Stomach (tissue), 9 donors: ENCODE measurements around the gene FBXW7. TPM values are rescaled to one million over a fixed set of nuclear protein-coding genes. Genes with fewer than 3 reads are reported as not detected.

Source experiments
- DNase-seq, 2 donors: peaks; one replicate each; pipeline versions ENCODE4 v3.0.0 to v3.0.0-alpha.2; 2013 to 2019
- H3K27ac ChIP-seq, 5 donors: fragments of 200-600 bp in 4 of 5; sonication (generic) in 4 of 5; one replicate each; pipeline ENCODE4 v1.5.1; 2013 to 2019; ENCODE audit warnings: mild to moderate bottlenecking in 1 of 5, moderate library complexity in 1 of 5
- H3K27me3 ChIP-seq, 3 donors: fragments of 200-600 bp; sonication (generic); one replicate each; pipeline ENCODE4 v1.5.1; 2017 to 2019; ENCODE audit warnings: mixed run types in 1 of 3
- H3K36me3 ChIP-seq, 4 donors: fragments of 200-600 bp; sonication (generic); 1 replicate in 3 of 4; 2 replicates in 1 of 4; pipeline ENCODE4 v1.5.1; 2016 to 2019
- H3K4me1 ChIP-seq, 4 donors: fragments of 200-600 bp; sonication (generic); one replicate each; pipeline ENCODE4 v1.5.1; 2016 to 2019
- H3K4me3 ChIP-seq, 4 donors: fragments of 200-600 bp; sonication (generic) in 3 of 4; one replicate each; pipeline ENCODE4 v1.5.1; 2016 to 2019; ENCODE audit warnings: mild to moderate bottlenecking in 1 of 4
- H3K9me3 ChIP-seq, 4 donors: fragments of 200-600 bp; sonication (generic); one replicate each; pipeline ENCODE4 v1.5.1; 2016 to 2019
- CTCF ChIP-seq, 7 experiments: fragments of 450-650 bp in 4 of 7; fragments of 200-600 bp in 3 of 7; sonication (generic) in 3 of 7; IDR thresholded peaks; one replicate each; pipeline ENCODE4 v1.5.1; 2016 to 2019; ENCODE audit warnings: antibody characterized with exemption in 7 of 7, control low read depth in 2 of 7, mild to moderate bottlenecking in 1 of 7
- EP300 ChIP-seq: sonication (generic); formaldehyde crosslinking; IDR thresholded peaks from one replicate; pipeline ENCODE4 v1.6.1; 2017; ENCODE audit warnings: antibody characterized with exemption
- POLR2A ChIP-seq, 4 donors: fragments of 450-650 bp; IDR thresholded peaks; one replicate each; pipeline ENCODE4 v1.6.1; 2016; ENCODE audit warnings: antibody characterized with exemption in 4 of 4, control low read depth in 2 of 4, mild to moderate bottlenecking in 1 of 4, moderate library complexity in 1 of 4
- POLR2AphosphoS5 ChIP-seq, 3 donors: sonication (generic); formaldehyde crosslinking; IDR thresholded peaks; one replicate each; pipeline ENCODE4 v1.6.1; 2016; ENCODE audit warnings: antibody characterized with exemption in 3 of 3
- WGBS, 5 donors: extraction: QIAGEN DNeasy Blood & Tissue Kit in 3 of 5; methylation state at CpG; one replicate each; pipeline versions ENCODE4 v1.1.5 to v1.1.7; 2013 to 2018; 5-methylcytosine and 5-hydroxymethylcytosine counted together
- intact Hi-C: fragments of 100-400 bp; cut with DNase I; formaldehyde crosslinking; loops from one replicate; pipeline ENCODE4 v1.15.1; 2023; ENCODE audit warnings: low total_unique reads
- polyA plus RNA-seq, 3 donors: library from polyadenylated mRNA; stranded (reverse); fragments of 200-250 nt; gene quantifications; one replicate each; pipeline ENCODE4 v1.2.3, GENCODE V29; 2013
- total RNA-seq, 5 donors: library from RNA; depleted of rRNA; stranded (reverse); fragments of >200 nt; gene quantifications; one replicate each; pipeline versions ENCODE4 v1.1.0 to v1.2.3, GENCODE V29; 2014 to 2016
- donor health status: healthy with polysubstance abuse.
- donor health status: Bipolar disorder and iron deficiency.
- donor health status: healthy.

The FBXW7 gene
- total and polyA plus RNA-seq, 8 donors: 8.7 to 119 (median 25.1) TPM

GRCh38 chr4:152357206-152357605 lies 178.7 kb downstream of the FBXW7 start:
- 83 to 91% (median 87%) methylated on average over 6 of the region's 6 CpGs for WGBS, 5 donors
- Histone ChIP-seq H3K4me3 (no peak overlapping the region), H3K27me3 (no peaks in the 10 kb centered on the region), H3K9me3 (no peaks in the 10 kb centered on the region), H3K4me1 (peaks cover 0 to 18% (median 4%) of the 10 kb centered on the region in 4 donors), H3K27ac (no peak overlapping the region), H3K36me3 (no peaks in the 10 kb centered on the region)
- intact Hi-C loops: no loop called here
- TF ChIP-seq EP300 (no peak), CTCF (IDR thresholded peaks at IDR 0.05) (no peak), POLR2AphosphoS5 (IDR thresholded peaks at IDR 0.05) (no peak), POLR2A (IDR thresholded peaks at IDR 0.05) (no peak)
- DNase-seq: no peak

DNA sequence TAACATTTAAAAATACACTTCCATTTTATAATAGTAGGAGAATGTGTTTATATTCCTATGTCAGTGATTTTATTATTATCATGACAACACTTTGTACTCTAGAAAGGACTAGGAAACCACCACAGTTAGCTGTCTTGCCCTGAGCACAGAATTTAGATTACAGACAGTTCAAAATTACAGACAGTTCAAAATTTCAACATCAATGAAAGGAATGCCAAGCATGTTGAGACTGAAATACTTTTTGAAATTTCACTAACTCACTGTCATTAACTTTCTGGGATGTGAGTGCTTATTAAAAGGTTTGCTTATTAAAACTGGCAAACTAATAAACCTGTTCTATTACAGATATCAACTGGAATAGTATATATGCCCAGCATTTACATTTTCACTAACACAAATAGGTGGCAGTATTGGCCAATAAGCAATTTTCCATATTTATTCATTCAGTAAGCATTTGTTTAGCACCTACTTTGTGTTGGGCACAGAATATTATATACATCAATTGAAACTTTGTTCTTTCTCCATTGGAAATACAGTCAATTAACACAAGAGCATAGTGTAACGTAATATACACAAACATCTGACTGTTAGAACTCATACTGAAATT lies 179.4 kb downstream of the FBXW7 start:
- no peak for TF ChIP-seq CTCF (IDR thresholded peaks at IDR 0.05)
- TF ChIP-seq EP300: no peak
- 92 to 99% (median 97%) methylated on average over 1 of the region's 1 CpG for WGBS, 5 donors
- no peak overlapping the region for H3K27ac ChIP-seq

GRCh38 chr4:152352622-152353116 lies 183.2 kb downstream of the FBXW7 start:
- peaks cover 0 to 11% (median 4%) of the 10 kb centered on the region in 4 donors for H3K4me1 ChIP-seq
- TF ChIP-seq CTCF (IDR thresholded peaks at IDR 0.05) (no peak), POLR2AphosphoS5 (IDR thresholded peaks at IDR 0.05) (peak; percentile 36 to 57 (median 52))
- no peaks in the 10 kb centered on the region for H3K27me3 ChIP-seq
- H3K27ac ChIP-seq: peak overlapping the region; percentile 10 to 72 (median 24)
- intact Hi-C loops: no loop called here
- peak overlapping the region; percentile 29 to 40 (median 31) for H3K4me3 ChIP-seq
- DNase-seq: peak in 1 of 2 donors; percentile 94
- no peaks in the 10 kb centered on the region for H3K9me3 ChIP-seq
- WGBS, 5 donors: 33 to 64% (median 55%) methylated on average over 11 of the region's 11 CpGs
- no peaks in the 10 kb centered on the region for H3K36me3 ChIP-seq

More for the DNA sequence above, 179.4 kb downstream of the FBXW7 start:
- no peak for DNase-seq
- H3K9me3 ChIP-seq: no peaks in the 10 kb centered on the region
- H3K27me3 ChIP-seq: no peaks in the 10 kb centered on the region
- H3K4me1 ChIP-seq: peaks cover 0 to 18% (median 4%) of the 10 kb centered on the region in 4 donors
- no peaks in the 10 kb centered on the region for H3K36me3 ChIP-seq
- H3K4me3 ChIP-seq: no peak overlapping the region
- intact Hi-C loops: no loop called here

- TF ChIP-seq POLR2A (IDR thresholded peaks at IDR 0.05) (no peak), POLR2AphosphoS5 (IDR thresholded peaks at IDR 0.05) (no peak), EP300 (no peak), CTCF (IDR thresholded peaks at IDR 0.05) (no peak)
Measured at GRCh38 chr4:152352215-152352614, 183.7 kb downstream of the FBXW7 start.

More at GRCh38 chr4:152352215-152352614, 183.7 kb downstream of the FBXW7 start:
- intact Hi-C loops: no loop called here
- 55 to 77% (median 68%) methylated on average over 4 of the region's 4 CpGs for WGBS, 5 donors
- Histone ChIP-seq H3K36me3 (no peaks in the 10 kb centered on the region), H3K4me1 (peaks cover 0 to 11% (median 4%) of the 10 kb centered on the region in 4 donors), H3K27me3 (no peaks in the 10 kb centered on the region), H3K9me3 (no peaks in the 10 kb centered on the region), H3K27ac (peak overlapping the region; percentile 10 to 72 (median 24)), H3K4me3 (peak overlapping the region; percentile 29 to 40 (median 31))
- peak in 1 of 2 donors; percentile 36 for DNase-seq
